22Rv1 (cell line): ENCODE measurements around the gene ODF2.

Experiments used
- H3K27ac ChIP-seq: fragments of 450-650 bp; 2 replicates; pipeline ENCODE4 v1.5.1; 2017
- CTCF ChIP-seq: fragments of 450-650 bp; IDR thresholded peaks from 2 replicates; pipeline ENCODE4 v1.5.1; 2017; ENCODE audit warnings: mild to moderate bottlenecking
- ZFX ChIP-seq: fragments of 450-650 bp; IDR thresholded peaks from 2 replicates; pipeline ENCODE4 v1.6.1; 2017; ENCODE audit warnings: antibody characterized with exemption, borderline replicate concordance

ODF2 gene

GRCh38 chr9:128428644-128429512 lies 26.9 kb upstream of the ODF2 start:
- no peak overlapping the region for H3K27ac ChIP-seq
- TF ChIP-seq ZFX = no peak
- no peak for TF ChIP-seq CTCF

- no peak for TF ChIP-seq CTCF
- TF ChIP-seq ZFX = no peak
- H3K27ac ChIP-seq = no peak overlapping the region
Observed at GRCh38 chr9:128429513-128430086, 26.2 kb upstream of the ODF2 start.

- TF ChIP-seq ZFX (no peak), CTCF (no peak)
- H3K27ac ChIP-seq = no peak overlapping the region
Observed at GRCh38 chr9:128431207-128431606, 24.6 kb upstream of the ODF2 start.

- TF ChIP-seq ZFX (no peak), CTCF (no peak)
Observed at GRCh38 chr9:128434340-128434739, 21.5 kb upstream of the ODF2 start.

GRCh38 chr9:128435611-128436010 lies 20.2 kb upstream of the ODF2 start:
- no peak overlapping the region for H3K27ac ChIP-seq

More at GRCh38 chr9:128434340-128434739, 21.5 kb upstream of the ODF2 start:
- no peak overlapping the region for H3K27ac ChIP-seq

GRCh38 chr9:128438343-128439109 lies 17.3 kb upstream of the ODF2 start:
- no peak for TF ChIP-seq ZFX
- peak; percentile 98 for TF ChIP-seq CTCF
- no peak overlapping the region for H3K27ac ChIP-seq

More at GRCh38 chr9:128435611-128436010, 20.2 kb upstream of the ODF2 start:
- TF ChIP-seq CTCF (no peak), ZFX (no peak)

GRCh38 chr9:128439273-128439672 lies 16.5 kb upstream of the ODF2 start:
- H3K27ac ChIP-seq = no peak overlapping the region
- TF ChIP-seq CTCF = no peak
- TF ChIP-seq ZFX = no peak
